ENCODE measurements around the gene STX1A. TPM values are rescaled to one million over a fixed set of nuclear protein-coding genes. Genes with fewer than 3 reads are reported as not detected.
A peak's percentile ranks its signal among the peaks of the same experiment; 100 is the strongest.

The STX1A gene
- total RNA-seq, 1 experiment from 2014 or later, result 24.2 TPM

- CTCF ChIA-PET, result interaction anchor here (0.6 to 1.9 kb wide), 6 partner anchors 9 to 114 kb away, joined by 3 to 5 read pairs (median 3); no protein-coding TSS in a partner anchor
- no TSS peak for BruUV-seq (replicated peaks)
- POLR2A ChIA-PET, result interaction anchor here (0.8 to 2.4 kb wide), 5 partner anchors 11 to 98 kb away, joined by 3 to 18 read pairs (median 3); partner anchors contain the start of genes BUD23 and DNAJC30
- H3K4me1 Mint-ChIP-seq (ENCODE audit: insufficient read depth, unreplicated experiment), result peaks cover 20% of the 10 kb centered on the region
- peak overlapping the region; percentile 13 for H3K27ac Mint-ChIP-seq (ENCODE audit: low read depth, unreplicated experiment)
- no peaks in the 10 kb centered on the region for H3K9me3 Mint-ChIP-seq (ENCODE audit: unreplicated experiment)
- peaks cover 46% of the 10 kb centered on the region for H3K36me3 Mint-ChIP-seq (ENCODE audit: insufficient read depth, unreplicated experiment)
- no peak for TF ChIP-seq CTCF (IDR thresholded peaks at IDR 0.05; ENCODE audit: unreplicated experiment)
- H3K27me3 Mint-ChIP-seq (ENCODE audit: insufficient read depth, unreplicated experiment), result no peaks in the 10 kb centered on the region
- DNase-seq (ENCODE audit: unreplicated experiment), result peak; percentile 87
- intact Hi-C loops (cut with micrococcal nuclease), result no loop called here
- no peak overlapping the region for H3K4me3 Mint-ChIP-seq (ENCODE audit: unreplicated experiment)
Observed at GRCh38 chr7:73704640-73705550, 14.6 kb downstream of the STX1A start.

- Mint-ChIP-seq H3K27ac (ENCODE audit: low read depth, unreplicated experiment) (no peak overlapping the region), H3K36me3 (ENCODE audit: insufficient read depth, unreplicated experiment) (peaks cover 49% of the 10 kb centered on the region), H3K9me3 (ENCODE audit: unreplicated experiment) (no peaks in the 10 kb centered on the region), H3K4me1 (ENCODE audit: insufficient read depth, unreplicated experiment) (peaks cover 20% of the 10 kb centered on the region), H3K27me3 (ENCODE audit: insufficient read depth, unreplicated experiment) (no peaks in the 10 kb centered on the region), H3K4me3 (ENCODE audit: unreplicated experiment) (no peak overlapping the region)
- BruUV-seq (replicated peaks), result no TSS peak
- DNase-seq (ENCODE audit: unreplicated experiment), result no peak
- TF ChIP-seq CTCF (IDR thresholded peaks at IDR 0.05; ENCODE audit: unreplicated experiment), result no peak
- POLR2A ChIA-PET, result interaction anchor here (0.5 to 1.0 kb wide), 2 partner anchors 12 to 24 kb away, joined by 3 read pairs; no protein-coding TSS in a partner anchor
- intact Hi-C loops (cut with micrococcal nuclease), result no loop called here
- CTCF ChIA-PET, result interaction anchor here (0.7 to 1.2 kb wide), 3 partner anchors 13 to 23 kb away, joined by 3 to 4 read pairs (median 3); no protein-coding TSS in a partner anchor
Observed at GRCh38 chr7:73703757-73704639, 15.5 kb downstream of the STX1A start.

- ChIA-PET POLR2A (no interaction called here), CTCF (interaction anchor here (0.8 to 2.8 kb wide), 3 partner anchors 8 to 17 kb away, joined by 3 to 14 read pairs (median 3); no protein-coding TSS in a partner anchor)
- no peak overlapping the region for H3K4me3 Mint-ChIP-seq (ENCODE audit: unreplicated experiment)
Observed at GRCh38 chr7:73703225-73703624, 16.2 kb downstream of the STX1A start.

More at GRCh38 chr7:73703225-73703624, 16.2 kb downstream of the STX1A start:
- H3K27me3 Mint-ChIP-seq (ENCODE audit: insufficient read depth, unreplicated experiment), result no peaks in the 10 kb centered on the region
- no peak for TF ChIP-seq CTCF (IDR thresholded peaks at IDR 0.05; ENCODE audit: unreplicated experiment)
- H3K9me3 Mint-ChIP-seq (ENCODE audit: unreplicated experiment), result no peaks in the 10 kb centered on the region
- no TSS peak for BruUV-seq (replicated peaks)
- peak overlapping the region; percentile 23 for H3K27ac Mint-ChIP-seq (ENCODE audit: low read depth, unreplicated experiment)
- H3K4me1 Mint-ChIP-seq (ENCODE audit: insufficient read depth, unreplicated experiment), result peaks cover 20% of the 10 kb centered on the region
- intact Hi-C loops (cut with micrococcal nuclease), result no loop called here
- H3K36me3 Mint-ChIP-seq (ENCODE audit: insufficient read depth, unreplicated experiment), result peaks cover 51% of the 10 kb centered on the region
- DNase-seq (ENCODE audit: unreplicated experiment), result no peak

Measured in MCF 10A (cell line).